Caco-2 (cell line): ENCODE measurements around the gene SERP1. TPM values are rescaled to one million over a fixed set of nuclear protein-coding genes. Genes with fewer than 3 reads are reported as not detected.
"Not testable (repeated sequence)": the region's sequence is repeated elsewhere in the genome, so short reads cannot be mapped to it uniquely, and the experiment has no call there.

Source experiments
- BruUV-seq: library from RNA; stranded (reverse); fragments of 400-500 nt; replicated peaks from 2 replicates; lab custom pipeline; 2021; lab: Mats Ljungman, UMichigan
- CTCF ChIA-PET: fragments of 300-600 bp; sonication (Branson Sonifier 250); formaldehyde crosslinking; loops from one replicate; lab custom pipeline; 2022; ENCODE audit warnings: antibody characterized with exemption; lab: Charles Lee
- POLR2A ChIA-PET: fragments of 300-600 bp; sonication (Branson Sonifier 250); formaldehyde crosslinking; loops from one replicate; lab custom pipeline; 2022; ENCODE audit warnings: antibody characterized with exemption; lab: Charles Lee
- DNase-seq, 2 experiments: peaks; one replicate each; pipeline versions ENCODE4 v3.0.0 to v3.0.0-alpha.2; 2020 to 2022
- H3K27me3 ChIP-seq: replicated peaks from 2 replicates; pipeline ENCODE4 v1.6.0; 2011; ENCODE audit warnings: low read length; ENCODE audit not compliant: control insufficient read depth, insufficient read depth
- H3K36me3 ChIP-seq: 2 replicates; pipeline ENCODE4 v1.5.1; 2011; ENCODE audit warnings: low read length; ENCODE audit not compliant: control insufficient read depth, insufficient read depth
- H3K4me1 ChIP-seq: fragments of 250-450 bp; sonication (Bioruptor Pico); 2 replicates; pipeline ENCODE4 v1.5.1; 2020; ENCODE audit warnings: mild to moderate bottlenecking
- H3K4me3 ChIP-seq: 2 replicates; pipeline ENCODE4 v1.5.1; 2011; ENCODE audit warnings: low read depth, mild to moderate bottlenecking, control low read depth, low read length
- H3K9me3 ChIP-seq: fragments of 250-450 bp; sonication (Bioruptor Pico); 2 replicates; pipeline ENCODE4 v1.5.1; 2020; ENCODE audit warnings: mild to moderate bottlenecking, moderate library complexity
- H3K27ac Mint-ChIP-seq: one replicate; pipeline ENCODE4 v1.8.0; 2022; ENCODE audit warnings: mixed read lengths; ENCODE audit not compliant: unreplicated experiment
- H3K27me3 Mint-ChIP-seq: one replicate; pipeline ENCODE4 v1.8.0; 2022; ENCODE audit warnings: mixed read lengths; ENCODE audit not compliant: insufficient read depth, unreplicated experiment
- H3K36me3 Mint-ChIP-seq: one replicate; pipeline ENCODE4 v1.8.0; 2022; ENCODE audit warnings: mild to moderate bottlenecking, mixed read lengths; ENCODE audit not compliant: insufficient read depth, unreplicated experiment
- H3K4me1 Mint-ChIP-seq: one replicate; pipeline ENCODE4 v1.8.0; 2022; ENCODE audit warnings: low read depth, mixed read lengths; ENCODE audit not compliant: unreplicated experiment
- H3K4me3 Mint-ChIP-seq: one replicate; pipeline ENCODE4 v1.8.0; 2022; ENCODE audit warnings: mild to moderate bottlenecking, moderate library complexity, mixed read lengths; ENCODE audit not compliant: unreplicated experiment
- H3K9me3 Mint-ChIP-seq: one replicate; pipeline ENCODE4 v1.8.0; 2022; ENCODE audit warnings: mixed read lengths; ENCODE audit not compliant: unreplicated experiment
- intact Hi-C: fragments of 100-400 bp; cut with micrococcal nuclease; formaldehyde crosslinking; loops from one replicate; pipeline ENCODE4 v1.10.0; 2022; ENCODE audit not compliant: unreplicated experiment
- total RNA-seq: library from RNA; stranded (reverse); gene quantifications from 2 replicates; pipeline ENCODE4 v1.2.3, GENCODE V29; 2022
- TF ChIP-seq, protein P1 (sequence below), 2 experiments: fragments of 200-600 bp in 1 of 2; IDR thresholded peaks; 1 replicate in 1 of 2; 2 replicates in 1 of 2; pipeline versions ENCODE4 v1.5.1 to v1.8.0; 2011 to 2022; ENCODE audit warnings: antibody characterized with exemption in 1 of 2, control low read depth in 1 of 2, inconsistent platforms in 1 of 2, low read depth in 1 of 2, low read length in 1 of 2, mild to moderate bottlenecking in 1 of 2, moderate library complexity in 1 of 2; ENCODE audit not compliant: insufficient read depth in 1 of 2, severe bottlenecking in 1 of 2, unreplicated experiment in 1 of 2

SERP1 gene
- total RNA-seq, 1 experiment from 2014 or later = 89.4 TPM

DNA sequence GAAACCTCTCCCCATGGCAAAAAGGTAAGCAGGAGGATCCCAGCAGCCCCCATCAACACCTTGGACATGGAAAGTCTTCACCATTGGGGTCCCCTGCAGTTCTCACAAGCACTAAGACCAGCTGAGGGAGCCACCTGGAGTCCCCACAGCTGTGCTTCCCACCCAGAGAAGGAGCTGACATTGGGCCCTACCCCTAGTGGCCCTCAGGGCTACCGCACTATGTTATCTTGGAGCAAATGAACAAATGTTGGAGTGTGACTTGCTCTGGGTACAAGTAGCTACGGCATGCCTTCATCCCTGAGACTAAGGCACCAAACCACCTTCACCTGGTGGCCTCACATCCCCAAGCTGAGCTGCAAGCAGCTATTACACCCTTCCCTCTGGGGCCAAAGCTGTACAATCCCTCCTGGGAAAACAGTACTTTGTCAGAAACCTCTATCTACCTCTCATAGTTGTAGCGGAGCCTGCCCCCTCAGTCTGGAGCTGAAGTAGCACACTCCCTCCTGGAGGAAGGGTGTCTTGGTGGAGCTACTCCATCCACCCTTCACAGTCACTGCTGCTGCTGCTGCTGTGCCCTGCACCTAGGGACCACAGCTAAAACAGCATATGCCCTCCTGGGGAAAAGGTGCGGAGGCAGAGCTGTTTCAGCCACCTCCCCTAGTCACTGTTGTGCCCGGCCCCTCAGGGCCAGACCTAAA, 42.7 kb downstream of the SERP1 start:
- ChIA-PET POLR2A (no interaction called here), CTCF (no interaction called here)
- H3K27me3 ChIP-seq = no peaks in the 10 kb centered on the region
- H3K27ac Mint-ChIP-seq = no peak overlapping the region
- H3K4me3 Mint-ChIP-seq = no peak overlapping the region
- no peaks in the 10 kb centered on the region for H3K36me3 ChIP-seq
- BruUV-seq = no TSS peak
- no peaks in the 10 kb centered on the region for H3K36me3 Mint-ChIP-seq
- no peak overlapping the region for H3K4me3 ChIP-seq
- H3K9me3 ChIP-seq = peaks cover 16% of the 10 kb centered on the region; the same call in 1 of the 2 replicates
- no peaks in the 10 kb centered on the region for H3K4me1 Mint-ChIP-seq
- TF ChIP-seq, protein P1, sequence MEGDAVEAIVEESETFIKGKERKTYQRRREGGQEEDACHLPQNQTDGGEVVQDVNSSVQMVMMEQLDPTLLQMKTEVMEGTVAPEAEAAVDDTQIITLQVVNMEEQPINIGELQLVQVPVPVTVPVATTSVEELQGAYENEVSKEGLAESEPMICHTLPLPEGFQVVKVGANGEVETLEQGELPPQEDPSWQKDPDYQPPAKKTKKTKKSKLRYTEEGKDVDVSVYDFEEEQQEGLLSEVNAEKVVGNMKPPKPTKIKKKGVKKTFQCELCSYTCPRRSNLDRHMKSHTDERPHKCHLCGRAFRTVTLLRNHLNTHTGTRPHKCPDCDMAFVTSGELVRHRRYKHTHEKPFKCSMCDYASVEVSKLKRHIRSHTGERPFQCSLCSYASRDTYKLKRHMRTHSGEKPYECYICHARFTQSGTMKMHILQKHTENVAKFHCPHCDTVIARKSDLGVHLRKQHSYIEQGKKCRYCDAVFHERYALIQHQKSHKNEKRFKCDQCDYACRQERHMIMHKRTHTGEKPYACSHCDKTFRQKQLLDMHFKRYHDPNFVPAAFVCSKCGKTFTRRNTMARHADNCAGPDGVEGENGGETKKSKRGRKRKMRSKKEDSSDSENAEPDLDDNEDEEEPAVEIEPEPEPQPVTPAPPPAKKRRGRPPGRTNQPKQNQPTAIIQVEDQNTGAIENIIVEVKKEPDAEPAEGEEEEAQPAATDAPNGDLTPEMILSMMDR (IDR thresholded peaks at IDR 0.05; ENCODE audit: insufficient read depth in 1 of 2, low read depth in 1 of 2, low read length in 1 of 2, severe bottlenecking in 1 of 2, unreplicated experiment in 1 of 2) = no peak
- peaks cover under 1% of the 10 kb centered on the region for H3K27me3 Mint-ChIP-seq
- intact Hi-C loops = no loop called here
- no peak for DNase-seq
- no peaks in the 10 kb centered on the region for H3K4me1 ChIP-seq
- peaks cover 11% of the 10 kb centered on the region for H3K9me3 Mint-ChIP-seq

GRCh38 chr3:150500960-150501359, 45.3 kb downstream of the SERP1 start:
- intact Hi-C loops, H3K4me3 ChIP-seq, DNase-seq, H3K36me3 ChIP-seq, H3K27me3 ChIP-seq, H3K4me1 ChIP-seq, H3K27ac Mint-ChIP-seq, H3K4me3 Mint-ChIP-seq, H3K27me3 Mint-ChIP-seq, BruUV-seq, H3K4me1 Mint-ChIP-seq, H3K36me3 Mint-ChIP-seq, POLR2A ChIA-PET, CTCF ChIA-PET: not testable (repeated sequence)
- H3K9me3 ChIP-seq = peaks cover 16% of the 10 kb centered on the region; the same call in 1 of the 2 replicates
- H3K9me3 Mint-ChIP-seq = peaks cover 11% of the 10 kb centered on the region

DNA sequence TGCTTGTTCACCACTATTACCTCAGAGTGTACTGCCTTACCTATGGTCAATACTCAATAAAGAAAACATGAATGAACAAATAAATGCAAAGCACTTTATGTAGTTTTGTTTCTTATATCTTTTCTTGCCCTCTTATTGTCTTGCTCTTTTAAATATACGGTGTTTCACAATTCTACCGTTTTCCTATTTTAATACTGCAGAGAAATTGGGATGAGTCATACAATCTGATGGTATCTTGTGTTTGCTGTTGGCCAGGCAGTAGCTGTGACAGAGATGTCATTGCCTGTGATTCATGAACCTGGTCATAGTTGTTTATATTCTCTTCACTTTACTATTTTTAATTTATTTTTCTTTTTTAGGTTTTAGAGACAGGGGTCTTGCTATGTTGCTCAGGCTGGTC, 48.3 kb downstream of the SERP1 start:
- H3K36me3 ChIP-seq = no peaks in the 10 kb centered on the region
- no peaks in the 10 kb centered on the region for H3K27me3 Mint-ChIP-seq
- no peak for DNase-seq
- no TSS peak for BruUV-seq
- intact Hi-C loops = loop anchor here (10.0 kb wide), 1 partner anchor 533 kb away; no protein-coding TSS in a partner anchor
- no peak overlapping the region for H3K4me3 Mint-ChIP-seq
- peaks cover 11% of the 10 kb centered on the region for H3K9me3 Mint-ChIP-seq
- no peak overlapping the region for H3K4me3 ChIP-seq
- TF ChIP-seq, protein P1 (IDR thresholded peaks at IDR 0.05; ENCODE audit: insufficient read depth in 1 of 2, low read depth in 1 of 2, low read length in 1 of 2, severe bottlenecking in 1 of 2, unreplicated experiment in 1 of 2) = no peak
- no peaks in the 10 kb centered on the region for H3K27me3 ChIP-seq
- CTCF ChIA-PET = no interaction called here
- POLR2A ChIA-PET = no interaction called here
- H3K9me3 ChIP-seq = peaks cover 16% of the 10 kb centered on the region; the same call in 1 of the 2 replicates
- no peaks in the 10 kb centered on the region for H3K4me1 Mint-ChIP-seq
- no peaks in the 10 kb centered on the region for H3K4me1 ChIP-seq
- no peak overlapping the region for H3K27ac Mint-ChIP-seq
- no peaks in the 10 kb centered on the region for H3K36me3 Mint-ChIP-seq
